Neuronal stem cell (in vitro differentiated cells): ENCODE results near the gene GDPD3.

ENCODE experiments used
- DNase-seq: peaks from one replicate; pipeline ENCODE4 v3.0.0-alpha.2; 2013; ENCODE audit warnings: low spot score
- H2AFZ ChIP-seq: one replicate; pipeline ENCODE4 v1.6.1; 2013; ENCODE audit warnings: mild to moderate bottlenecking, low read length, inconsistent platforms
- H2AK5ac ChIP-seq: 2 replicates; pipeline ENCODE4 v1.6.1; 2013; ENCODE audit warnings: low read depth, mild to moderate bottlenecking, inconsistent platforms, low read length, moderate library complexity, mixed read lengths
- H2BK120ac ChIP-seq: 2 replicates; pipeline ENCODE4 v1.6.1; 2013; ENCODE audit warnings: low read depth, mild to moderate bottlenecking, inconsistent platforms, low read length, moderate library complexity, mixed read lengths
- H2BK12ac ChIP-seq: one replicate; pipeline ENCODE4 v1.6.1; 2013; ENCODE audit warnings: low read length, inconsistent platforms
- H2BK15ac ChIP-seq: 2 replicates; pipeline ENCODE4 v1.6.1; 2013; ENCODE audit warnings: mild to moderate bottlenecking, low read length, inconsistent platforms, mixed read lengths
- H2BK5ac ChIP-seq: one replicate; pipeline ENCODE4 v1.6.1; 2013; ENCODE audit warnings: inconsistent platforms, mild to moderate bottlenecking, low read length, moderate library complexity
- H3K14ac ChIP-seq: one replicate; pipeline ENCODE4 v1.6.1; 2013; ENCODE audit warnings: low read length, inconsistent platforms
- H3K18ac ChIP-seq: 2 replicates; pipeline ENCODE4 v1.6.1; 2013; ENCODE audit warnings: low read length, inconsistent platforms
- H3K23ac ChIP-seq: 2 replicates; pipeline ENCODE4 v1.6.1; 2013; ENCODE audit warnings: low read depth, mild to moderate bottlenecking, mixed read lengths, low read length, inconsistent platforms; ENCODE audit not compliant: poor library complexity
- H3K27ac ChIP-seq: replicated peaks from 3 replicates; pipeline ENCODE4 v1.5.1; 2013; ENCODE audit warnings: low read length, inconsistent platforms
- H3K27me3 ChIP-seq, 3 experiments: 2 replicates each; pipeline ENCODE4 v1.6.1; 2013; ENCODE audit warnings: low read length in 3 of 3, mild to moderate bottlenecking in 2 of 3, inconsistent platforms in 1 of 3, low read depth in 1 of 3, mixed read lengths in 1 of 3, moderate library complexity in 1 of 3; ENCODE audit not compliant: control insufficient read depth in 3 of 3, insufficient read depth in 3 of 3
- H3K36me3 ChIP-seq, 2 donors: replicated peaks in 1 of 2; 2 replicates each; pipeline ENCODE4 v1.6.1; 2013; ENCODE audit warnings: low read length in 2 of 2; ENCODE audit not compliant: control insufficient read depth in 2 of 2, insufficient read depth in 2 of 2
- H3K4ac ChIP-seq: 2 replicates; pipeline ENCODE4 v1.6.1; 2013; ENCODE audit warnings: inconsistent platforms, mild to moderate bottlenecking, low read length, moderate library complexity
- H3K4me1 ChIP-seq, 2 donors: 1 replicate in 1 of 2; 2 replicates in 1 of 2; pipeline ENCODE4 v1.6.1; 2013; ENCODE audit warnings: low read length in 2 of 2, low read depth in 1 of 2; ENCODE audit not compliant: control insufficient read depth in 2 of 2, insufficient read depth in 1 of 2
- H3K4me2 ChIP-seq: one replicate; pipeline ENCODE4 v1.6.1; 2013; ENCODE audit warnings: mild to moderate bottlenecking, low read length, inconsistent platforms; ENCODE audit not compliant: insufficient read depth, poor library complexity, severe bottlenecking
- H3K4me3 ChIP-seq, 2 donors: 2 replicates each; pipeline ENCODE4 v1.5.1; 2013; ENCODE audit warnings: low read length in 2 of 2, mild to moderate bottlenecking in 2 of 2, inconsistent platforms in 1 of 2, moderate library complexity in 1 of 2
- H3K79me1 ChIP-seq: one replicate; pipeline ENCODE4 v1.6.1; 2013; ENCODE audit warnings: low read depth, mild to moderate bottlenecking, inconsistent platforms, low read length, moderate library complexity
- H3K9ac ChIP-seq: one replicate; pipeline ENCODE4 v1.6.1; 2013; ENCODE audit warnings: mild to moderate bottlenecking, low read depth, low read length, inconsistent platforms; ENCODE audit not compliant: poor library complexity
- H3K9me3 ChIP-seq, 2 donors: replicated peaks in 1 of 2; 2 replicates each; pipeline versions ENCODE3 to v1.6.1; 2013; ENCODE audit warnings: low read length in 2 of 2, mild to moderate bottlenecking in 2 of 2, inconsistent platforms in 1 of 2, low read depth in 1 of 2, mixed read lengths in 1 of 2, moderate library complexity in 1 of 2; ENCODE audit not compliant: control insufficient read depth in 2 of 2, insufficient read depth in 1 of 2
- H4K8ac ChIP-seq: one replicate; pipeline ENCODE4 v1.6.1; 2013; ENCODE audit warnings: low read depth, mild to moderate bottlenecking, inconsistent platforms, low read length, moderate library complexity
- H4K91ac ChIP-seq: one replicate; pipeline ENCODE4 v1.6.1; 2013; ENCODE audit warnings: low read length, low read depth, mild to moderate bottlenecking, inconsistent platforms; ENCODE audit not compliant: poor library complexity
- WGBS, 2 donors: extraction: QIAGEN DNeasy Blood & Tissue Kit; methylation state at CpG; one replicate each; pipeline ENCODE4 v1.1.7; 2013; ENCODE audit warnings: missing lambda C conversion rate in 2 of 2, mixed read lengths in 1 of 2; ENCODE audit not compliant: insufficient read length in 2 of 2, insufficient replicate concordance in 1 of 2; ENCODE audit errors: extremely low coverage in 2 of 2; 5-methylcytosine and 5-hydroxymethylcytosine counted together

The GDPD3 gene

DNA sequence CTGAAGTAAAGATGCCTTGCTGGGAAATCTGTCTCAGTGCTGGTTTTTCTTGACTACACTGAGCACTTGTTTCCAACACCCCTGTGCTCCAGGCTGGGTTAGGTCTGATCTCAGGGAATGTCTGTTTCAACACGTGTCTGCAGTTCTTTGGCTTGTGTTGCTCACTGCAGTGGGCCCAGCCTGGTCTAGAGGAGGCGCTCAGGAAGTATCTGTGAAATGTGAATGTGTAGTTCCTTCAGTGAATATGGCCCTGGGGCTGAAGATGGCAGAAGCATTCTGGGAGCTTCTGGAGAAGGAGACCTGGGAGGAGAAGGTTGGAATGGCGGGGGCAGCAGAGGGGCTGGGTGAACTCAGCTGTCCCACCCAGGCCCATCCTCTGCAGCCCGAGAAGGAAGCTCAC is 9.2 kb downstream of the GDPD3 start:
- H3K27me3 ChIP-seq = no peaks in the 10 kb centered on the region
- no peaks in the 10 kb centered on the region for H3K4me1 ChIP-seq
- no peak overlapping the region for H3K23ac ChIP-seq
- no peak overlapping the region for H4K8ac ChIP-seq
- H3K18ac ChIP-seq = no peak overlapping the region
- WGBS, 2 donors = no CpG with 5 or more reads among the region's 4 CpGs
- H2BK12ac ChIP-seq = no peak overlapping the region
- DNase-seq = no peak
- no peak overlapping the region for H3K4ac ChIP-seq
- no peak overlapping the region for H3K9ac ChIP-seq
- no peak overlapping the region for H2AFZ ChIP-seq
- H2BK5ac ChIP-seq = no peak overlapping the region
- no peak overlapping the region for H3K4me2 ChIP-seq
- H2BK120ac ChIP-seq = no peak overlapping the region
- no peak overlapping the region for H3K27ac ChIP-seq
- H3K36me3 ChIP-seq = peaks cover 13 to 16% of the 10 kb centered on the region in 2 donors
- no peak overlapping the region for H2AK5ac ChIP-seq
- no peak overlapping the region for H2BK15ac ChIP-seq
- H3K9me3 ChIP-seq = no peaks in the 10 kb centered on the region
- H3K79me1 ChIP-seq = no peaks in the 10 kb centered on the region
- H3K14ac ChIP-seq = no peak overlapping the region
- H3K4me3 ChIP-seq = no peak overlapping the region
- no peak overlapping the region for H4K91ac ChIP-seq

DNA sequence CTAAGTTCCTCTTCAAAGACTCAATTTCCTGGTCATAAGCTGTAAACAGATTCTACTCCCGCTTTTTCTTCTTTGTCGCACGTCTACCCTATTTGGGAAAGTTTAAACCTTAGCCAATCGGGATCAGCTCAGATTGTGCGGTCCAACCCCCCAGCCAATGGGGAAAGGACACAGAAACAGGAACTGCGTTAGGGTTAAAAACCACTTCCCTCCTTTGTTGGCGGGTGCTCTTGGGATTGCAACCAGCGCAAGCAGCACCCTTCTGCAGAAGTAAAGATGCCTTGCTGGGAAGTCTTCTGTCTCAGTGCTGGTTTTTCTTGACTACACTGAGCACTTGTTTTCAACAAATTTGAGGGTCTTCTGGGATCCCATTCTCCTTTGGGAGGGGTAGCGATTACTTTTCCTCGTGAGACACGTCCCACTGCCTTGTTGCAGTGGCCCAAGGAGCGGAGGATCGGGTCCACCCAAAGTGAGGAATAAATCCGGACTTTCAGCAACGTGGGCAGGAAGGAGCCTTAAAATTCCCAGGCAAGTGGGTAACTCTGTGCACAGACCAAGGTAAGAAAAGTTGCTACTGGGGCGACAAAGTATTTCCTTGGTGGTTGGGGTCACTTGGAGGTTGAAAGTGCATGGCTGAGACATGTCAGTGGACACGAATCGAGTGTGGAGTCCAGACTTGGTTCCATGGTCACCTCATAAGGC is 16.3 kb downstream of the GDPD3 start:
- WGBS, 2 donors = no CpG with 5 or more reads among the region's 18 CpGs
- DNase-seq = no peak
- H3K9ac ChIP-seq = no peak overlapping the region

DNA sequence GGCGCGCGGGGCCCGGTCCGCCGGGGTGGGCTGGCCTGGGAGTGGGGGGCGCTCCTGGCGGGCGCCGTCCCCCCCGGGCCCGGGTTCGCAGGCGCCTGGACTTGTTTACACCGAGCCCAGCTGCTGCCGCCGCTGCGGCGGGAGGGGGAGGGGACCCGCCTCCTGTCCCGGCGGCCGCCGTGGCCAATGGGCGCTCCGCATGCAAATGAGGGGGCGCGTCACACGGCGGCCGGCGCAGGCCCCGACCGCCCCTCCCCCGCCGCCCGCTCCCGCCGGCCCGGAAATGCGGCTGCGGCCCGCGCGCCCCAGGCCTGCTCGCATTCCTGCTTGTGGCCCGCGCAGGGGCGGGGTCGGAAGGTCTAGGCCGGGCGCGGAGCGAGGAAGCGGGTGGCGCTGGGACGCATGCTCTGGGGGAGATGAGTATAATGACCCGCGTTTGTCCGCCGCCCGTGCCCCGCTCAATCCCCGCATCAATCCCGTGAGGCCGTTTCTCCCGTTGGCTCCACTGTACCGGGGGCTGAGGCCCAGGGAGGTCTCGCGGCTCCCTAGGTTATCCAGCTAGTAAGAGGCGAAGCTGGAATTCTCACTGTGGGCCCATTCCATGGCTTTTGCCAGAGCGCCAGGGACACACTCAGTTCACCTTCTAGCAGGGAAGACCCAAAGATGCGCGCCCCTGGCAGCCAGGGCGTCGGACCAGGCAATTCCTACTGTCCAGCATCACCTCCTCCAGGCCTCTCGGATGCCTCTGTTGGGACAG is 17.1 kb downstream of the GDPD3 start, which contains the start of gene YPEL3:
Gene YPEL3 (minus strand): TSS at position 109 of the 757 bp plus-strand sequence. CDS start 731 bp downstream, outside the sequence.
- Histone ChIP-seq H3K9ac (peak within 1 kb of the TSS; percentile 76), H3K79me1 (no peaks in the 10 kb centered on the region), H2AK5ac (peak within 1 kb of the TSS; percentile 97), H3K4me3 (peak within 1 kb of the TSS in 1 of 2 donors; percentile 72), H2BK5ac (peak within 1 kb of the TSS; percentile 82), H3K18ac (peak within 1 kb of the TSS; percentile 95), H3K4me1 (peaks cover 20 to 21% of the 10 kb centered on the region in 2 donors), H2AFZ (peak within 1 kb of the TSS; percentile 69), H4K8ac (no peak within 1 kb of the TSS), H3K27ac (peak within 1 kb of the TSS; percentile 90), H4K91ac (peak within 1 kb of the TSS; percentile 38), H3K23ac (peak within 1 kb of the TSS; percentile 52), H3K36me3 (no peaks in the 10 kb centered on the region), H3K9me3 (peaks cover 11 to 23% of the 10 kb centered on the region in 2 donors), H3K4ac (peak within 1 kb of the TSS; percentile 94), H3K14ac (peak within 1 kb of the TSS; percentile 90), H2BK12ac (peak within 1 kb of the TSS; percentile 88), H2BK120ac (peak within 1 kb of the TSS; percentile 74), H2BK15ac (peak within 1 kb of the TSS; percentile 98), H3K4me2 (peak within 1 kb of the TSS; percentile 63), H3K27me3 (no peaks in the 10 kb centered on the region)
- WGBS, 2 donors = no CpG with 5 or more reads among the region's 77 CpGs
- DNase-seq = peak; percentile 85

More for the DNA sequence above, 16.3 kb downstream of the GDPD3 start:
- Histone ChIP-seq H2BK12ac (no peak overlapping the region), H2BK5ac (no peak overlapping the region), H2BK15ac (no peak overlapping the region), H3K9me3 (peaks cover 11 to 23% of the 10 kb centered on the region in 2 donors), H4K91ac (no peak overlapping the region), H3K36me3 (no peaks in the 10 kb centered on the region), H3K23ac (no peak overlapping the region), H2AFZ (no peak overlapping the region), H3K27ac (peak overlapping the region; percentile 90), H3K14ac (no peak overlapping the region), H3K4me2 (no peak overlapping the region), H4K8ac (no peak overlapping the region), H3K27me3 (no peaks in the 10 kb centered on the region), H2AK5ac (peak overlapping the region; percentile 20), H2BK120ac (no peak overlapping the region), H3K4me1 (peaks cover 19 to 21% of the 10 kb centered on the region in 2 donors), H3K4ac (no peak overlapping the region), H3K18ac (no peak overlapping the region), H3K4me3 (peak overlapping the region in 1 of 2 donors; percentile 12), H3K79me1 (no peaks in the 10 kb centered on the region)
